ENCODE measurements around the gene NR2C2AP.

NR2C2AP gene

GRCh38 chr19:19201697-19202630 is 1.2 kb downstream of the NR2C2AP start:
- no peak overlapping the region for H3K27ac ChIP-seq (ENCODE audit: low read depth, low read length)
- H3K27me3 ChIP-seq (ENCODE audit: control insufficient read depth in 1 of 2, insufficient read depth in 2 of 2, low read length in 2 of 2) = peaks cover 0 to 4% of the 10 kb centered on the region in 2 donors
- peaks cover 8% of the 10 kb centered on the region for H3K4me1 ChIP-seq (ENCODE audit: insufficient read depth, low read length)
- H3K9me3 ChIP-seq (ENCODE audit: low read length) = no peaks in the 10 kb centered on the region
- H3K9ac ChIP-seq (ENCODE audit: low read length) = no peak overlapping the region
- peaks cover 27% of the 10 kb centered on the region for H3K36me3 ChIP-seq (ENCODE audit: insufficient read depth, low read length)
- peak overlapping the region in 1 of 2 donors; percentile 82 for H3K4me3 ChIP-seq (ENCODE audit: low read depth in 1 of 2, low read length in 2 of 2)

GRCh38 chr19:19193926-19194325 is 9.3 kb downstream of the NR2C2AP start:
- Histone ChIP-seq H3K9ac (ENCODE audit: low read length) (no peak overlapping the region), H3K4me3 (ENCODE audit: low read depth in 1 of 2, low read length in 2 of 2) (peak overlapping the region in 1 of 2 donors; percentile 100), H3K4me1 (ENCODE audit: insufficient read depth, low read length) (peaks cover 35% of the 10 kb centered on the region), H3K36me3 (ENCODE audit: insufficient read depth, low read length) (peaks cover 25% of the 10 kb centered on the region), H3K27ac (ENCODE audit: low read depth, low read length) (no peak overlapping the region), H3K27me3 (ENCODE audit: control insufficient read depth in 1 of 2, insufficient read depth in 2 of 2, low read length in 2 of 2) (no peaks in the 10 kb centered on the region), H3K9me3 (ENCODE audit: low read length) (no peaks in the 10 kb centered on the region)

- Histone ChIP-seq H3K27ac (ENCODE audit: low read depth, low read length) (peak overlapping the region; percentile 91), H3K4me1 (ENCODE audit: insufficient read depth, low read length) (peaks cover 35% of the 10 kb centered on the region), H3K27me3 (ENCODE audit: control insufficient read depth in 1 of 2, insufficient read depth in 2 of 2, low read length in 2 of 2) (no peaks in the 10 kb centered on the region), H3K9me3 (ENCODE audit: low read length) (no peaks in the 10 kb centered on the region), H3K36me3 (ENCODE audit: insufficient read depth, low read length) (peaks cover 16% of the 10 kb centered on the region), H3K9ac (ENCODE audit: low read length) (peak overlapping the region; percentile 91), H3K4me3 (ENCODE audit: low read depth in 1 of 2, low read length in 2 of 2) (peak overlapping the region; percentile 67 to 100)
These were observed 10.2 kb downstream of the NR2C2AP start for GRCh38 chr19:19192910-19193423.

GRCh38 chr19:19192078-19192882 is 10.9 kb downstream of the NR2C2AP start, which contains the start of the genes BORCS8 and RFXANK:
Gene BORCS8, minus strand, starts transcription at chr19:19192152. Its CDS starts 35 bp downstream, at chr19:19192117.
Gene RFXANK, plus strand, starts transcription at chr19:19192258. Its CDS starts 1,689 bp downstream, at chr19:19193947.
- peak within 1 kb of the TSS; percentile 93 for H3K9ac ChIP-seq (ENCODE audit: low read length)
- H3K27me3 ChIP-seq (ENCODE audit: control insufficient read depth in 1 of 2, insufficient read depth in 2 of 2, low read length in 2 of 2) = no peaks in the 10 kb centered on the region
- H3K36me3 ChIP-seq (ENCODE audit: insufficient read depth, low read length) = peaks cover 14% of the 10 kb centered on the region
- peak within 1 kb of the TSS; percentile 91 for H3K27ac ChIP-seq (ENCODE audit: low read depth, low read length)
- H3K4me3 ChIP-seq (ENCODE audit: low read depth in 1 of 2, low read length in 2 of 2) = peak within 1 kb of the TSS; percentile 73 to 100
- H3K9me3 ChIP-seq (ENCODE audit: low read length) = no peaks in the 10 kb centered on the region
- H3K4me1 ChIP-seq (ENCODE audit: insufficient read depth, low read length) = peaks cover 35% of the 10 kb centered on the region

- peak overlapping the region; percentile 91 for H3K27ac ChIP-seq (ENCODE audit: low read depth, low read length)
- H3K4me3 ChIP-seq (ENCODE audit: low read depth in 1 of 2, low read length in 2 of 2) = peak overlapping the region; percentile 73 to 100
- H3K36me3 ChIP-seq (ENCODE audit: insufficient read depth, low read length) = peaks cover 8% of the 10 kb centered on the region
- peaks cover 35% of the 10 kb centered on the region for H3K4me1 ChIP-seq (ENCODE audit: insufficient read depth, low read length)
- H3K9me3 ChIP-seq (ENCODE audit: low read length) = no peaks in the 10 kb centered on the region
- H3K27me3 ChIP-seq (ENCODE audit: control insufficient read depth in 1 of 2, insufficient read depth in 2 of 2, low read length in 2 of 2) = no peaks in the 10 kb centered on the region
- peak overlapping the region; percentile 93 for H3K9ac ChIP-seq (ENCODE audit: low read length)
These were observed 11.5 kb downstream of the NR2C2AP start for GRCh38 chr19:19191768-19192077.

GRCh38 chr19:19186742-19187141 is 16.5 kb downstream of the NR2C2AP start:
- H3K27me3 ChIP-seq (ENCODE audit: control insufficient read depth in 1 of 2, insufficient read depth in 2 of 2, low read length in 2 of 2) = no peaks in the 10 kb centered on the region
- H3K4me1 ChIP-seq (ENCODE audit: insufficient read depth, low read length) = peaks cover 23% of the 10 kb centered on the region
- H3K27ac ChIP-seq (ENCODE audit: low read depth, low read length) = no peak overlapping the region
- no peak overlapping the region for H3K4me3 ChIP-seq (ENCODE audit: low read depth in 1 of 2, low read length in 2 of 2)
- H3K36me3 ChIP-seq (ENCODE audit: insufficient read depth, low read length) = peaks cover 9% of the 10 kb centered on the region
- no peaks in the 10 kb centered on the region for H3K9me3 ChIP-seq (ENCODE audit: low read length)
- H3K9ac ChIP-seq (ENCODE audit: low read length) = no peak overlapping the region

- Histone ChIP-seq H3K36me3 (ENCODE audit: insufficient read depth, low read length) (peaks cover 11% of the 10 kb centered on the region), H3K4me1 (ENCODE audit: insufficient read depth, low read length) (peaks cover 21% of the 10 kb centered on the region), H3K27ac (ENCODE audit: low read depth, low read length) (no peak overlapping the region)
These were observed 17.1 kb downstream of the NR2C2AP start for GRCh38 chr19:19185853-19186740.

GRCh38 chr19:19181488-19181998 is 21.7 kb downstream of the NR2C2AP start:
- Histone ChIP-seq H3K9ac (ENCODE audit: low read length) (no peak overlapping the region), H3K27ac (ENCODE audit: low read depth, low read length) (no peak overlapping the region), H3K4me3 (ENCODE audit: low read depth in 1 of 2, low read length in 2 of 2) (no peak overlapping the region), H3K4me1 (ENCODE audit: insufficient read depth, low read length) (no peaks in the 10 kb centered on the region), H3K27me3 (ENCODE audit: control insufficient read depth in 1 of 2, insufficient read depth in 2 of 2, low read length in 2 of 2) (no peaks in the 10 kb centered on the region), H3K36me3 (ENCODE audit: insufficient read depth, low read length) (peaks cover 15% of the 10 kb centered on the region), H3K9me3 (ENCODE audit: low read length) (no peaks in the 10 kb centered on the region)

More at GRCh38 chr19:19185853-19186740, 17.1 kb downstream of the NR2C2AP start:
- no peak overlapping the region for H3K4me3 ChIP-seq (ENCODE audit: low read depth in 1 of 2, low read length in 2 of 2)
- no peaks in the 10 kb centered on the region for H3K27me3 ChIP-seq (ENCODE audit: control insufficient read depth in 1 of 2, insufficient read depth in 2 of 2, low read length in 2 of 2)
- H3K9me3 ChIP-seq (ENCODE audit: low read length) = no peaks in the 10 kb centered on the region
- H3K9ac ChIP-seq (ENCODE audit: low read length) = no peak overlapping the region

- no peaks in the 10 kb centered on the region for H3K9me3 ChIP-seq (ENCODE audit: low read length)
- H3K27me3 ChIP-seq (ENCODE audit: control insufficient read depth in 1 of 2, insufficient read depth in 2 of 2, low read length in 2 of 2) = no peaks in the 10 kb centered on the region
- peaks cover 15% of the 10 kb centered on the region for H3K36me3 ChIP-seq (ENCODE audit: insufficient read depth, low read length)
- no peak overlapping the region for H3K27ac ChIP-seq (ENCODE audit: low read depth, low read length)
- no peaks in the 10 kb centered on the region for H3K4me1 ChIP-seq (ENCODE audit: insufficient read depth, low read length)
- H3K9ac ChIP-seq (ENCODE audit: low read length) = no peak overlapping the region
- no peak overlapping the region for H3K4me3 ChIP-seq (ENCODE audit: low read depth in 1 of 2, low read length in 2 of 2)
These were observed 23.4 kb downstream of the NR2C2AP start for GRCh38 chr19:19179548-19180441.

GRCh38 chr19:19176950-19177349 is 26.3 kb downstream of the NR2C2AP start:
- Histone ChIP-seq H3K27me3 (ENCODE audit: control insufficient read depth in 1 of 2, insufficient read depth in 2 of 2, low read length in 2 of 2) (peaks cover 0 to 2% of the 10 kb centered on the region in 2 donors), H3K27ac (ENCODE audit: low read depth, low read length) (no peak overlapping the region), H3K4me1 (ENCODE audit: insufficient read depth, low read length) (no peaks in the 10 kb centered on the region), H3K36me3 (ENCODE audit: insufficient read depth, low read length) (peaks cover 12% of the 10 kb centered on the region), H3K4me3 (ENCODE audit: low read depth in 1 of 2, low read length in 2 of 2) (no peak overlapping the region), H3K9ac (ENCODE audit: low read length) (no peak overlapping the region), H3K9me3 (ENCODE audit: low read length) (no peaks in the 10 kb centered on the region)
